Germinal center (tissue), 1 donor: Measurements from ENCODE around the gene CNMD.
"Not testable (repeated sequence)": the region's sequence is repeated elsewhere in the genome, so short reads cannot be mapped to it uniquely, and the experiment has no call there.

Experiments used
- DNase-seq: peaks from one replicate; pipeline ENCODE4 v3.0.0; 2012; ENCODE audit warnings: mixed read lengths, low spot score

CNMD gene

DNA sequence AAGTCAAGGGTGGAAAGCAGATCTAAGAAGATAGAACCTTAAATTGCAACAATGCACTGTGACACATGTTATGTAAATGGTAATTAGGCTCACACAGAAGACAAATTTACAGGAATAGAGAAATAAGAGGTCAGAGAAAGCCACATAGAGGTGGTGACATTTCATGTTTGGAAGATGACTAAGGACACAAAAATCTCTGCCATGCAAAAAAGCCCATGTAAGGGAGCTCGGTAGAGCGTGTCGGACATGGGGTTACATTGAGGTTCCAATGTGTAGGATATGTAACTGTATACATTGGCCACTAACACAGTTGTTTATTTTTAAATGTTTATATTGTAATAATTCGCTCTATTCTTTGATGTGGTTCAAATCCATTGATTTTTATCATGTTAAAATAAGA lies 53.2 kb downstream of the CNMD start:
- no peak for DNase-seq

- not testable (repeated sequence) for DNase-seq
These were observed 53.8 kb downstream of the CNMD start for GRCh38 chr13:52685806-52686205.

DNA sequence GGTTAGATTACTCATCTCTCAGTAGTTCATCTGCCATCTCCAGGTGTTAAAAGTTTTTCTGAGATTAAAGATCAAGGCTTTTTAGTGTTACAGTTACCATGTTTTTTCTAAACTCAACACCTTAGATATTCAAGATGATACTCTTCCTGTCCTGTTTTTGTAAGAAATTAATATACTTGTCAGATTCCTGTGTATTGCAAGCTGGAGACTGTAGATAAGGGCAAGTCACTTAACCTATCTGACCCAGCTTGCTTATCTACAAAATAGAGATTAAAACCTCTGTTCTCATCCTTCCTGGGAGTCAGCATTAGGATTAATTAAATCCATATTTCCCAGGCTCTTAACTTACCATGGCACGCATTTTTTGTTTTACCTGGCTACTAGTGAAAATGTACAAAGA lies 61.8 kb downstream of the CNMD start:
- DNase-seq: no peak

GRCh38 chr13:52673465-52673864 lies 66.2 kb downstream of the CNMD start:
- DNase-seq: no peak

GRCh38 chr13:52670726-52671125 lies 68.9 kb downstream of the CNMD start:
- no peak for DNase-seq

DNA sequence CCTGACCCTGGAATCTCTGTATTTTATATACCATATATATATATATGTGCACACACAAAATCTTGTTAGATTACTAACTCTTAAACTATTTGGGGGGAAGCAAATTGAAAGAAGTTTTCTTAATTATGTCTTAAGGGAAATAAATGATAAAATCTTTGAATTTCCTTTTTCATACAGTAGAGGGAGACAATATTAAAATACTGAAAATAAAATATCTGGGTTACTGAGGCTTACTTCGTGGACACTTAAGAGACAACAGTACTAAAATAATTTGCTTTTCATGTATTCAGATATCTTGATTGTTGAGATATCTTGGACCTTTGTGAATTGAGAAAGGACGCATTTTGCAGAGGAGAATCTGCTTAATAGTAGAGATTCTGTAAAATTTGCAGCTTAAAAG lies 69.9 kb downstream of the CNMD start:
- DNase-seq: no peak

DNA sequence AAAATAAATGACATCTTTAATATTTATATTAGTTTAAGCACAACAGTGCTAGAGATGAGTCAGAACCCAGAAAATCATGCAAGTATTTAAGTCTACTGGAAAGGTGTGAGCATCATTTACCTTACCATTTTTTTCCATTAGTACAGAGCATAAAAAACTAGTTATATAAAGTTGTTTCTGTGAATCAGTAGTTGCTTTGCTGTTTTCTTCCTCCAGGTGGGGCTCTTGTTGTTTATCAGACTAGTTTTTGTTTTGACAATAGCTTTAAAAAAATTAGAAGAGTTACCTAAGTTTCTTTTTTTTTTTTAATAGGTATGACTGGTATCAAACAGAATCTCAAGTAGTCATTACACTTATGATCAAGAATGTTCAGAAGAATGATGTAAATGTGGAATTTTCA lies 74.3 kb downstream of the CNMD start:
- DNase-seq: peak; percentile 31

DNA sequence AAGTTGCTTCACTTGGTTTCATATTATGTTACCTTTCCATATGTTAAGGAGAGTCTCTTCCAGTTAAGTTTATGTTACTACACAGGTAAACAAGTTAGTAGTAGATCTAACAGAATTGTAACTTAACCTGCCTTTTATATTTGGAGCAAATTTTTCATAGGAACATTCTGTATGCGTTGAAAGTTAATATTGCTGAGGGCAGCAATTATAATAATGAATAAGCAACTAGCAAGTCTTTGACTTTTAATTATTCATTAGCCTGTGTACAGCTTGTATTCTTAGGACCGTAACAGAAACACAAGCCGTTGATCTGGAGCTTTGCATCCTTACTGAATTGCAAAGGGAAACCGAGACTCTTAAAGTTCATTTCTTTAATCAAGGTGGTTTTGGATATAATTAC lies 75.3 kb downstream of the CNMD start:
- no peak for DNase-seq

- no peak for DNase-seq
These were observed 80.3 kb downstream of the CNMD start for GRCh38 chr13:52659340-52659739.
